SK-N-SH (cell line): Measurements from ENCODE around the gene SLC9A5.

Experiments
- CTCF ChIP-seq: fragments of 200-600 bp; sonication (generic); IDR thresholded peaks from 2 replicates; pipeline ENCODE4 v1.6.1; 2017; ENCODE audit warnings: antibody characterized with exemption, mild to moderate bottlenecking, moderate library complexity
- GABPA ChIP-seq: IDR thresholded peaks from 2 replicates; pipeline ENCODE4 v1.4.0; 2012; ENCODE audit warnings: low read depth, mild to moderate bottlenecking
- MAX ChIP-seq: IDR thresholded peaks from 2 replicates; pipeline ENCODE4 v1.4.0; 2012; ENCODE audit warnings: low read depth
- POLR2AphosphoS5 ChIP-seq: IDR thresholded peaks from 2 replicates; pipeline ENCODE4 v1.6.1; 2012; ENCODE audit warnings: low read depth, low read length

- TF ChIP-seq MAX (peak; percentile 59), POLR2AphosphoS5 (no peak; the same call in 1 of the 2 replicates), CTCF (no peak), GABPA (no peak)
These were observed 29.4 kb downstream of the SLC9A5 start for GRCh38 chr16:67277999-67278772.
